Activated T-cell treated with anti-CD3 and anti-CD28 coated beads for 48 hours (primary cell): ENCODE data around the gene DNAJC28.
A peak's percentile ranks its signal among the peaks of the same experiment; 100 is the strongest.
"Not testable (repeated sequence)": the region's sequence is repeated elsewhere in the genome, so short reads cannot be mapped to it uniquely, and the experiment has no call there.

ENCODE experiments used
- DNase-seq: peaks from one replicate; pipeline ENCODE4 v3.0.0-alpha.2; 2020; ENCODE audit warnings: low read depth

The DNAJC28 gene

GRCh38 chr21:33481314-33481943 is 10.1 kb downstream of the DNAJC28 start:
- no peak for DNase-seq

GRCh38 chr21:33480481-33481103 is 10.9 kb downstream of the DNAJC28 start:
- no peak for DNase-seq

GRCh38 chr21:33479679-33480480 is 11.6 kb downstream of the DNAJC28 start, which contains the start of gene TMEM50B:
Gene TMEM50B (minus strand): TSS chr21:33479974. CDS start chr21:33468885, 11,089 bp downstream.
- DNase-seq: peak; percentile 97

- DNase-seq: peak; percentile 21
Measured at GRCh38 chr21:33478935-33479678, 12.4 kb downstream of the DNAJC28 start.

- no peak for DNase-seq
Measured at GRCh38 chr21:33478182-33478581, 13.3 kb downstream of the DNAJC28 start.

- no peak for DNase-seq
Measured at GRCh38 chr21:33477066-33477465, 14.4 kb downstream of the DNAJC28 start.

- DNase-seq: no peak
Measured at GRCh38 chr21:33473344-33473743, 18.2 kb downstream of the DNAJC28 start.

- no peak for DNase-seq
Measured at GRCh38 chr21:33470701-33471100, 20.8 kb downstream of the DNAJC28 start.

- not testable (repeated sequence) for DNase-seq
Measured at GRCh38 chr21:33469183-33469582, 22.3 kb downstream of the DNAJC28 start.

- DNase-seq: no peak
Measured at GRCh38 chr21:33461538-33462250, 29.8 kb downstream of the DNAJC28 start.

GRCh38 chr21:33458861-33459260 is 32.7 kb downstream of the DNAJC28 start:
- no peak for DNase-seq

GRCh38 chr21:33455686-33456446 is 35.6 kb downstream of the DNAJC28 start:
- no peak for DNase-seq

GRCh38 chr21:33452362-33452761 is 39.2 kb downstream of the DNAJC28 start:
- DNase-seq: no peak

- no peak for DNase-seq
Measured at GRCh38 chr21:33451634-33452071, 39.9 kb downstream of the DNAJC28 start.

GRCh38 chr21:33449616-33450015 is 41.9 kb downstream of the DNAJC28 start:
- DNase-seq: no peak

GRCh38 chr21:33446620-33447019 is 44.9 kb downstream of the DNAJC28 start:
- DNase-seq: not testable (repeated sequence)

- no peak for DNase-seq
Measured at GRCh38 chr21:33444499-33444898, 47.0 kb downstream of the DNAJC28 start.

- DNase-seq: no peak
Measured at GRCh38 chr21:33443194-33443593, 48.3 kb downstream of the DNAJC28 start.

- DNase-seq: no peak
Measured at GRCh38 chr21:33441489-33442477, 49.7 kb downstream of the DNAJC28 start.
